GM18858 (cell line): ENCODE data around the gene TSPAN14.
"Not testable (repeated sequence)": the region's sequence is repeated elsewhere in the genome, so short reads cannot be mapped to it uniquely, and the experiment has no call there.

ENCODE experiments used
- ATAC-seq: cut with Tn5 transposase; IDR thresholded peaks from one replicate; pipeline ENCODE4 v1.9.1; 2021; ENCODE audit not compliant: unreplicated experiment

The TSPAN14 gene

DNA sequence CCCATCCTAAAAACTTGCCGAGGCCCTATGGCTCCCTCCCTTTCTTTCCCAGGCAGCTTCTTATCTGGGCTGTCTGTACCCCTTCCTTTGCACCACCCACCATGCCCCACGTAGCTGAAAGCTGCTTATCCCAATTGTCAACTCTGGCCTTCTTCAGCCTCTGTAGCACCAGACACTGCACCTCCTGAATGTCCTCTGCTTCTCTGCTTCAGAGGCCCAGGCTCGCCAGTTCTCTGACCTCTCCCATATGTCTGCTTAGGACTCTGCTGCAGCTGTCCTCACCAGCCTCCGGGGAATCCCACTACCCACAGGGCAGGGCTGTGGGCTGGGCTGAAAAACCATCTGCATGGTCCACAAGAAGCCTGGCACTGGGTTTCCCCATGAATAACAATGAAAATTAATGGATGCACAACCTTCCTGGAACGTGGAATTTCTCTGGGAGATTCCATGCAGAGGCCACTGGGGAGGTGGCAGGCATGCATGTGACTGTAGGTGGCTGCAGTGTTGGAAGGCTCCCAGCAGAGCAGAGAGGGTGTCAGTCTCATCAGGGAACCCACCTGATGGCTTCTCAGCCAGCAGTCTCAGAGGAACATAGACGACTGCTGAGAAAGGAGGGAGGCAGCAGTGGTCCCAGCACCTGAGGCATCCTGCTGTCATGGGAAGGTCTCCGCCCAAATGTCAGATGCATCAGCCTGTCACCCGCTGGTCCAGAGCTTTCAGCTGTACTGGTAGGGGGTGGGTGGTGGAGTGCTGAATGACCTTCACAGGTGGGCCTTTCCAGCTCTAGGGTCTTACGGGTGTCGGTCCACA lies 66.8 kb downstream of the TSPAN14 start:
- ATAC-seq, result no peak

DNA sequence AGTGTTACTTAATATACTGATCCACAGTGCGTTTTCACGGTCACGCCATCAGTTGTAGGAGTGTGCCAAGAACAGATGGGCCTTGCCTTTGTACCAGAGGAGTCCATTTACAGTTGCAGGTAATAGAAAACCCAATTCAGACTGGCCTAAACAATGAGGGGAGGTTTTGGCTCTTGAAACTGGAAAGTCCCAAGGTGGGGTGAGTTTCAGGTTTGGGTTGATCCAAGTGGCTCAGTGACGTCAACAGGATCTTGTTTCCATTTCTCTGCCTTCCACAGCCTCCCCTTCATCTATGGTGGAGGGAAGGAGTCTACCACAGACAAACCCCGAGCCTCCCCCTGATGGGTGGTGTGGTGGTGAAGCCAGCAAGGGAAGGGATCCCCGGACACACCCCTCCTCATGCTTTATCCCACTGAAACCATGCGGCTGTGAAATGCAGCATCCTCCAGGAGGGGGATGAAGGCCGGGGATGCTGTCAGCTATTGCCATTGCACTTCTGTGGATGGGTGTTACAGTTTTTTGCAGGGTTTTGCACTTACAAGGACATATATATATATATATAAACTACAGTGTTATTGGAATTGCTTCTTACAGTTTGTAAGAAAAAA lies 68.8 kb downstream of the TSPAN14 start:
- ATAC-seq, result no peak

DNA sequence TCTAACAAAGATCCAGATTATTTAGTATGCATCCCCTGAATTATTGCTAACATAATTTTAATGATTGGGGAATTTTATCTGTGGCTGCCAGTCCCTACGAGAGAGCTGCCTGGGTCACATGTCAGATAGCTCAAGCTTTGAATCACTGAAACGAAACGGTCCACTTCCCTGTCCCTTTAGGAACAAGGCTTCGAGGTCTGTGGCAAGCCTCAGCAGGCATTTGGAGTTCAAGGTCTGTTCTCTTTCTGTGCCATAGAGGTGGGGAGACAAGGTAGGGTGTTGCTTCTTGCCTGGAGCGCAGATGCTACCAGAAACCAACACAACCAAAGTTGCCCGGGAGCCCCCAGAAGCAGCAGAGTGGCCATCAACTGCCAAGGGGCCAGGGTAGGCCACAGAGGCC lies 69.7 kb downstream of the TSPAN14 start:
- ATAC-seq, result no peak

DNA sequence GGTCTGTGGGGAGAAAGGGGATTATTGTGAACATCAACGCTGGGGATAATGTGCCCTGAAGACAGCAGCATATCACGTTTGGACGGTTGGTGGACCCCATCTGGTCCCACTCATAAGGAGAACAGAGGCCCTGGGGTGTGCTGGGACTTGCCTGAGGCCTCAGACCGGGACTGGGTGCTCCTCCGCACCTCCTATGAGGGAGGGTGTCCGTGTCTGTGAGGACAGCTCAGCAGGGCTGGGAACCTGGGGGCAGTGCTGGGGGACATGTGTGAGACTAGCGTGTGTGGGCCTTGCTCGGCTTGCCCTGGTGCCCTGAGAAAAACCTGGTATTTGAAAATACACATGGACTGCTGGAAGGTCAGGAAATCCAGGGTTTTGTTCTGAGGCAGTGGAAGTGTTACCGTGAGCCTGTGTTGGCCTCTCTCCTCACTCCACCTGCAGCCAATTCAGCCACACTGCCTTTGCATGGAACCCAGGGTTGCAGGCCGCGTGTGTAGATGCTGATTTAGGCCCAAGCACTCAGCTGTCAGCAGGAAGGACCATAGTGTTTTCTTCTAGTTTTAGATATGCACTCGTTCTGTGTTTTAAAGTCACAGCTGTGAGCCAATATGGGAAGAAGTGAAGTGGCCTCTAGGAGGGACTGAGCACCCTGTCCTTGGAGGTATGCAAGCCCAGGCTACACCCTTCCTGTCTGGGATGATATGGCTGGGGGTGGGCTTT lies 70.2 kb downstream of the TSPAN14 start:
- no peak for ATAC-seq

GRCh38 chr10:80526218-80526617 lies 72.1 kb downstream of the TSPAN14 start:
- ATAC-seq, result no peak

GRCh38 chr10:80526742-80527141 lies 72.6 kb downstream of the TSPAN14 start:
- ATAC-seq, result no peak

DNA sequence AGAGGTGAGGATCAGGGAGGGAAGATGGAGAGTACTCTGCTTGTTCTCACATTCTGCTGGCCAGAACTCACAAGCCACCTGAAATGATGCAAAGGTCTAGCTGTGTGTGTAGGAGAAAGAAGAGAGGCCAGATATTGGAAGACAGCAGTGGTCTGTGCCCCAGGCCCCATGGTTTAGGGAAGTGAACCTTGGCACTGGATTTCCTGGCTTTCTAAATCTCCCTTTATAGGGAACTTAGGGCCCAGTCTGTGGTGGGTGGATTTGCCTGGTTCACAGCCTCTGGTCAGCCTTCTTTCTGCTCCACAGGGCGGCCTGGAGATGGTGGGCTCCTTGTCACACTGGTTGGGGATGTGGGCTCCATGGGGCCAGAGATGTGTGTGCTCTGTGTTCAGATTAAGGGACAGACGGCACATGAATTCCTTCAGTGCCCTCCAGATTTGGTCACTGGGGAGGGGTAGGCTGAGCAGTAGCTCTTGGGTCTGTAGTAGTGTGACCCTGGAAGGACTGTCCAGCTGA lies 74.1 kb downstream of the TSPAN14 start:
- no peak for ATAC-seq

GRCh38 chr10:80528901-80529300 lies 74.8 kb downstream of the TSPAN14 start:
- no peak for ATAC-seq

- ATAC-seq, result no peak
Observed at GRCh38 chr10:80529604-80530003, 75.5 kb downstream of the TSPAN14 start.

GRCh38 chr10:80530251-80530650 lies 76.1 kb downstream of the TSPAN14 start:
- ATAC-seq, result peak; percentile 59

GRCh38 chr10:80530816-80531215 lies 76.7 kb downstream of the TSPAN14 start:
- ATAC-seq, result no peak

DNA sequence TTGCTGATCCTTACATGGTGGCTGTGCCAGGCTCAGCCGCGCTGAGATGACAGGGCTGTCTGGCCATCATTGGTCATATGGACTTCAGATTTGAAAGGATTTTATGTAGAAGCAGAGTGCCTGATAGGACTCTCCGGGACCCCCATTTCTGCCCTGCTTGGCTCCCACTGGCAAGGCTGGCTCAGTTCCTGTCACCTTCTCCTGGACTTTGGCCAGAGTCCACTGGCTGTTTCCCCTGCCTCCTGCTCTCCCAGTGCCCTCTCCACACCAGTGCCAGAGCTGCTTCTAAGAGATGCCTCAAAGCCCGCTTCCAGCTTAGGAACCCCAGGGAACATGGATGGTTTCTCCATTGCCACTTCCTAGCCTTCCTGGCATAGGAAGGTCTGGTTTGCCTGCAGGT lies 78.5 kb downstream of the TSPAN14 start:
- ATAC-seq, result no peak

DNA sequence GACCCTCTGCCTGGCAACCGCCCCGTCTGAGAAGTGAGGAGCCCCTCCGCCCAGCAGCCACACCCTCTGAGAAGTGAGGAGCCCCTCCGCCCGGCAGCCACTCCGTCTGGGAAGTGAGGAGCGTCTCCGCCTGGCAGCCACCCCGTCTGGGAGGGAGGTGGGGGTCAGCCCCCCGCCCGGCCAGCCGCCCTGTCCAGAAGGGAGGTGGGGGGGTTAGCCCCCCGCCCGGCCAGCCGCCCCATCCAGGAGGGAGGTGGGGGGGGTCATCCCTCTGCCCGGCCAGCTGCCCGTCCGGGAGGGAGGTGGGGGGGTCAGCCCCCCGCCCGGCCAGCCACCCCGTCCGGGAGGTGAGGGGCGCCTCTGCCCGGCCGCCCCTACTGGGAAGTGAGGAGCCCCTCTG lies 79.9 kb downstream of the TSPAN14 start:
- not testable (repeated sequence) for ATAC-seq

DNA sequence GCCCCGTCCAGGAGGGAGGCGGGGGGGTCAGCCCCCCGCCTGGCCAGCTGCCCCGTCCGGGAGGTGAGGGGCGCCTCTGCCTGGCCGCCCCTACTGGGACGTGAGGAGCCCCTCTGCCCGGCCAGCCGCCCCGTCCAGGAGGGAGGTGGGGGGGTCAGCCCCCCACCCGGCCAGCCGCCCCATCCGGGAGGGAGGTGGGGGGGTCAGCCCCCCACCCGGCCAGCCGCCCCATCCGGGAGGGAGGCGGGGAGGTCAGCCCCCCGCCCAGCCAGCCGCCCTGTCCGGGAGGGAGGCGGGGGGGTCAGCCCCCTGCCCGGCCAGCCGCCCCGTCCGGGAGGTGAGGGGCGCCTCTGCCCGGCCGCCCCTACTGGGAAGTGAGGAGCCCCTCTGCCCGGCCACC lies 80.5 kb downstream of the TSPAN14 start:
- not testable (repeated sequence) for ATAC-seq

DNA sequence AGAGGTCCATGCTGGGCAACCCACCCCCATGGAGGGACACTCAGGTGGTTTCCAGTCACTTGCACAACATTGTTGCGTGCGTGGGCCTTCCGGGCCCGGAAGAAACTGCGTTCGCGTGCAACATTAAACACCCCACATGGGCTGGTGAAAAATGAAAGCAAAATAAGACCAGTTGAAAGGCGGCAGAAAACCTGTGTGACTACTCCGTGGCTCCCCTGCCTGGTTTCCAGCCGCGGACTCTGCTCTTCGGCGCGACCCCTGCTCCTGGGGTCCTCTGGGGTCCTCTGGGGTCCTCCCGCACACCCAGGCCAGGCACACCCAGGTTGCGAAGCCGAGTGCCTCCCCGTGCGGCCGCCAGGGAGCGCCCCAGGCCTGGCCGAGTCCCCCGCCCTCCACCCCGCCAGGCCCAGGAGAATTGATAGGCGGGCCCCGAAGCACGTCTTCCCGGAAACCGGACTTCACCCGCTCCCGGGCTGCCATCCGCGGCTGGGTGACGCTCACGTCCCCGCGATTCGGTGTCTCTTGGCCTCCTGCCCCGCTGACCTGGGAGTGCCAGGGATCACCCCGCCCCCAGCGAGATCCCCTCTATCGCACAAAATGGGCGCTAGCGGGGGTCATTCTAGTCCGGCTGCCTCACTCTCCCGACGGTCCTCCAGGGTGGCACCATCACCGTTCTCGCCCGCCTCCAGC lies 81.7 kb downstream of the TSPAN14 start:
- peak; percentile 54 for ATAC-seq

DNA sequence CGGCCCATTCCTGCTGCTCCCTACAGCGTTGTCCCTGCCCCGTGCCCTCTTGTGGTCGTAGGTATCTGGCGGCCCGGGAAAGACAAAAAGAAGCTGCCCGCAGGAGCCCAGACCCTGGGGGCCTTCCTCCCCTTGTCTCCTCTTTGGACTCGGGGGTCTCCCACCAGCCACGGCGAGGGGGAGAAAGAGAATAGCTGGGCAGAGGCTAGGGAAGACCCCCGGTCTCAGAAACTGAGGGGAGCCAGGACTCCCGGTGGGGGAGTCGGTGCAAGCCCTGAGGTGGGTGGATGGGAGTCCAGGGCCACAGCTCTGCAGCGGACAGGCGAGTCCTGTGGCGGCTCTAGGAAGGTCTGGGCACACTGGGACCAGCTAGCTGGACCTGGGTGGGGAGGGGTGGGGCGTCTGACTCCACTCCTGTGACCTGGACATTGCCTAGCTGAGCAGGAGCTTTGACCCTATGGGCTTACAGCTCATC lies 82.3 kb downstream of the TSPAN14 start:
- no peak for ATAC-seq

GRCh38 chr10:80537086-80537735 lies 83.1 kb downstream of the TSPAN14 start:
- no peak for ATAC-seq

GRCh38 chr10:80537736-80538480 lies 83.8 kb downstream of the TSPAN14 start, which contains the start of gene SH2D4B:
TSS of gene SH2D4B (plus strand) at chr10:80537902. CDS start at chr10:80538332, 430 bp downstream.
- no peak for ATAC-seq

GRCh38 chr10:80538481-80539185 lies 84.5 kb downstream of the TSPAN14 start:
- no peak for ATAC-seq
